Progenitor cell of endocrine pancreas (in vitro differentiated cells): ENCODE measurements around the gene TTLL11. TPM values are rescaled to one million over a fixed set of nuclear protein-coding genes. Genes with fewer than 3 reads are reported as not detected.

Source experiments
- DNase-seq: peaks from one replicate; pipeline ENCODE4 v3.0.0; 2021; ENCODE audit warnings: low spot score; ENCODE audit not compliant: unreplicated experiment
- H3K27ac Mint-ChIP-seq: 2 replicates; pipeline ENCODE4 v1.8.0; 2021; ENCODE audit warnings: mild to moderate bottlenecking, moderate library complexity, mixed read lengths
- H3K27me3 Mint-ChIP-seq: 2 replicates; pipeline ENCODE4 v1.8.0; 2021; ENCODE audit warnings: mixed read lengths
- H3K36me3 Mint-ChIP-seq: 2 replicates; pipeline ENCODE4 v1.8.0; 2022; ENCODE audit warnings: mixed read lengths; ENCODE audit not compliant: insufficient read depth
- H3K4me1 Mint-ChIP-seq: 2 replicates; pipeline ENCODE4 v1.8.0; 2021; ENCODE audit warnings: low read depth, mixed read lengths
- H3K4me3 Mint-ChIP-seq: 2 replicates; pipeline ENCODE4 v1.8.0; 2021; ENCODE audit warnings: low read depth, mild to moderate bottlenecking, moderate library complexity, mixed read lengths
- H3K9me3 Mint-ChIP-seq: 2 replicates; pipeline ENCODE4 v1.8.0; 2021; ENCODE audit warnings: low read depth, mixed read lengths
- CTCF ChIP-seq: fragments of 200-600 bp; sonication (generic); IDR thresholded peaks from one replicate; pipeline ENCODE4 v1.5.0; 2021; ENCODE audit warnings: antibody characterized with exemption, mild to moderate bottlenecking; ENCODE audit not compliant: unreplicated experiment
- total RNA-seq: library from RNA; stranded (reverse); gene quantifications from 2 replicates; pipeline ENCODE4 v1.2.1, GENCODE V29; 2021

Gene TTLL11
- total RNA-seq, 1 donor from 2014 or later: 5.3 TPM

- TF ChIP-seq CTCF: no peak
- Mint-ChIP-seq H3K4me1 (peaks cover 11% of the 10 kb centered on the region), H3K4me3 (no peak overlapping the region), H3K27me3 (peaks cover 5% of the 10 kb centered on the region), H3K27ac (no peak overlapping the region), H3K9me3 (no peaks in the 10 kb centered on the region), H3K36me3 (no peaks in the 10 kb centered on the region)
- no peak for DNase-seq
These were observed 256.7 kb downstream of the TTLL11 start for GRCh38 chr9:121836366-121836885.

GRCh38 chr9:121835587-121836365 lies 257.3 kb downstream of the TTLL11 start:
- Mint-ChIP-seq H3K4me3 (no peak overlapping the region), H3K36me3 (no peaks in the 10 kb centered on the region), H3K27ac (no peak overlapping the region), H3K27me3 (peaks cover 5% of the 10 kb centered on the region), H3K4me1 (peaks cover 11% of the 10 kb centered on the region), H3K9me3 (no peaks in the 10 kb centered on the region)
- TF ChIP-seq CTCF: no peak
- no peak for DNase-seq

GRCh38 chr9:121833061-121833460 lies 260.0 kb downstream of the TTLL11 start:
- no peak overlapping the region for H3K4me3 Mint-ChIP-seq
- no peaks in the 10 kb centered on the region for H3K9me3 Mint-ChIP-seq
- peaks cover 11% of the 10 kb centered on the region for H3K4me1 Mint-ChIP-seq
- no peaks in the 10 kb centered on the region for H3K36me3 Mint-ChIP-seq
- peaks cover 2% of the 10 kb centered on the region for H3K27me3 Mint-ChIP-seq
- no peak for DNase-seq
- no peak overlapping the region for H3K27ac Mint-ChIP-seq
- TF ChIP-seq CTCF: no peak

- Mint-ChIP-seq H3K9me3 (no peaks in the 10 kb centered on the region), H3K27me3 (peaks cover 2% of the 10 kb centered on the region), H3K27ac (no peak overlapping the region), H3K4me1 (peaks cover 12% of the 10 kb centered on the region), H3K36me3 (no peaks in the 10 kb centered on the region), H3K4me3 (no peak overlapping the region)
- TF ChIP-seq CTCF: no peak
- DNase-seq: no peak
These were observed 261.2 kb downstream of the TTLL11 start for GRCh38 chr9:121831869-121832268.

GRCh38 chr9:121830441-121831140 lies 262.5 kb downstream of the TTLL11 start:
- Mint-ChIP-seq H3K36me3 (no peaks in the 10 kb centered on the region), H3K9me3 (no peaks in the 10 kb centered on the region), H3K27me3 (peaks cover 2% of the 10 kb centered on the region), H3K4me3 (no peak overlapping the region), H3K27ac (peak overlapping the region; percentile 52), H3K4me1 (peaks cover 12% of the 10 kb centered on the region)
- no peak for DNase-seq
- TF ChIP-seq CTCF: no peak
